Measurements from ENCODE around the gene AUTS2. TPM values are rescaled to one million over a fixed set of nuclear protein-coding genes. Genes with fewer than 3 reads are reported as not detected.

The AUTS2 gene
- total RNA-seq, 4 donors from 2014 or later: 29.8 to 114 (median 59.4) TPM

- no peaks in the 10 kb centered on the region for H3K9me3 ChIP-seq
- WGBS, 2 donors (ENCODE audit: low coverage in 1 of 2): 50 to 92% methylated on average over 1 to 3 of the region's 3 CpGs
- H3K4me3 ChIP-seq: no peak overlapping the region
- peaks cover 0 to 3% (median under 1%) of the 10 kb centered on the region in 4 donors for H3K4me1 ChIP-seq
- in situ Hi-C loops (cut with MboI; ENCODE audit: low pct_ligation_motif_present in 1 of 4, low pct_unique_long_range_greater_than_20kb in 1 of 4, low sequenced_read_pairs in 3 of 4): no loop called here
- TF ChIP-seq EP300 (IDR thresholded peaks at IDR 0.05; ENCODE audit: low read depth) (no peak), POLR2A (IDR thresholded peaks at IDR 0.05) (no peak), CTCF (IDR thresholded peaks at IDR 0.05) (no peak), POLR2AphosphoS5 (IDR thresholded peaks at IDR 0.05) (no peak)
- intact Hi-C loops (cut with DNase I; ENCODE audit: low total_unique reads): no loop called here
- H3K27ac ChIP-seq: no peak overlapping the region
- no peak for DNase-seq
- no peaks in the 10 kb centered on the region for H3K36me3 ChIP-seq
- H3K27me3 ChIP-seq: no peaks in the 10 kb centered on the region
Observed at GRCh38 chr7:70347463-70348254, 749.4 kb downstream of the AUTS2 start.

GRCh38 chr7:70349031-70349430 is 750.8 kb downstream of the AUTS2 start:
- DNase-seq: no peak
- Histone ChIP-seq H3K27ac (no peak overlapping the region), H3K9me3 (no peaks in the 10 kb centered on the region), H3K27me3 (no peaks in the 10 kb centered on the region), H3K4me1 (peaks cover 0 to 14% (median 2%) of the 10 kb centered on the region in 4 donors), H3K36me3 (no peaks in the 10 kb centered on the region), H3K4me3 (no peak overlapping the region)
- intact Hi-C loops (cut with DNase I; ENCODE audit: low total_unique reads) (no loop called here), in situ Hi-C loops (cut with MboI; ENCODE audit: low pct_ligation_motif_present in 1 of 4, low pct_unique_long_range_greater_than_20kb in 1 of 4, low sequenced_read_pairs in 3 of 4) (no loop called here)
- WGBS, 2 donors (ENCODE audit: low coverage in 1 of 2): 89% methylated on average over 2 of the region's 2 CpGs; no CpG with 5 or more reads in 1 of the 2 donors
- TF ChIP-seq POLR2A (IDR thresholded peaks at IDR 0.05): no peak
- TF ChIP-seq EP300 (IDR thresholded peaks at IDR 0.05; ENCODE audit: low read depth): no peak
- no peak for TF ChIP-seq CTCF (IDR thresholded peaks at IDR 0.05)
- no peak for TF ChIP-seq POLR2AphosphoS5 (IDR thresholded peaks at IDR 0.05)

GRCh38 chr7:70349819-70350218 is 751.5 kb downstream of the AUTS2 start:
- in situ Hi-C loops (cut with MboI; ENCODE audit: low pct_ligation_motif_present in 1 of 4, low pct_unique_long_range_greater_than_20kb in 1 of 4, low sequenced_read_pairs in 3 of 4): no loop called here
- WGBS, 2 donors (ENCODE audit: low coverage in 1 of 2): 78 to 82% methylated on average over 1 of the region's 1 CpG
- no peaks in the 10 kb centered on the region for H3K27me3 ChIP-seq

GRCh38 chr7:70352088-70352487 is 753.8 kb downstream of the AUTS2 start:
- DNase-seq: no peak
- H3K27me3 ChIP-seq: no peaks in the 10 kb centered on the region
- 72% methylated on average over 3 to 4 of the region's 4 CpGs for WGBS, 2 donors (ENCODE audit: low coverage in 1 of 2)
- intact Hi-C loops (cut with DNase I; ENCODE audit: low total_unique reads): no loop called here
- no peak overlapping the region for H3K4me3 ChIP-seq
- peaks cover 0 to 36% (median 11%) of the 10 kb centered on the region in 4 donors for H3K4me1 ChIP-seq
- in situ Hi-C loops (cut with MboI; ENCODE audit: low pct_ligation_motif_present in 1 of 4, low pct_unique_long_range_greater_than_20kb in 1 of 4, low sequenced_read_pairs in 3 of 4): no loop called here
- no peaks in the 10 kb centered on the region for H3K9me3 ChIP-seq
- TF ChIP-seq POLR2A (IDR thresholded peaks at IDR 0.05): no peak
- no peak for TF ChIP-seq EP300 (IDR thresholded peaks at IDR 0.05; ENCODE audit: low read depth)
- no peak for TF ChIP-seq CTCF (IDR thresholded peaks at IDR 0.05)
- no peak for TF ChIP-seq POLR2AphosphoS5 (IDR thresholded peaks at IDR 0.05)
- no peaks in the 10 kb centered on the region for H3K36me3 ChIP-seq
- no peak overlapping the region for H3K27ac ChIP-seq

More at GRCh38 chr7:70349819-70350218, 751.5 kb downstream of the AUTS2 start:
- H3K36me3 ChIP-seq: no peaks in the 10 kb centered on the region
- no peak for DNase-seq
- no peak for TF ChIP-seq EP300 (IDR thresholded peaks at IDR 0.05; ENCODE audit: low read depth)
- TF ChIP-seq POLR2A (IDR thresholded peaks at IDR 0.05): no peak
- TF ChIP-seq CTCF (IDR thresholded peaks at IDR 0.05): no peak
- no peak for TF ChIP-seq POLR2AphosphoS5 (IDR thresholded peaks at IDR 0.05)
- no peaks in the 10 kb centered on the region for H3K9me3 ChIP-seq
- H3K27ac ChIP-seq: no peak overlapping the region
- intact Hi-C loops (cut with DNase I; ENCODE audit: low total_unique reads): no loop called here
- H3K4me1 ChIP-seq: peaks cover 0 to 20% (median 2%) of the 10 kb centered on the region in 4 donors
- no peak overlapping the region for H3K4me3 ChIP-seq
